Measurements from ENCODE around the gene SWAP70.
A peak's percentile ranks its signal among the peaks of the same experiment; 100 is the strongest.

The SWAP70 gene

GRCh38 chr11:9755561-9756185 is 91.8 kb downstream of the SWAP70 start:
- DNase-seq = no peak

DNA sequence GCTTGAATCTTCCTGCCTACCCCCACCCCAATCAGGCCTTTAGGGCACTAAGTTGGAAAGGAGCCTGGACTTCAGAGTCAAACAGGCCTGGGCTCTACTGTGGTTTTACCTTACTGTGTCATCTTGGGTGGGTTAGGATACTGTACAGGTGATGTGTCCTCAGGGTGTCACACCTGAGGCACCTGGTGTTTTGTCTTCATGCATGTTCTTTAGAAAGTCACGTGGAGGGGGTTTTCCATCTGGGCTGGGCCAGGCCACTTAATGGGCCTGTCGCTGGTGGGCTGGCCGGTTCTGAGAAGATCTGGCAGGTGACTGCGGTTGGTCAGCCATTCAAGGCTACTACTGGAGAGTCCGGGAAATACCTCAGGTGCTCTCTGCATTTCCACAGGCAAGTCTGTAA is 92.6 kb downstream of the SWAP70 start:
- no peak for DNase-seq

- DNase-seq = no peak
These were observed 93.0 kb downstream of the SWAP70 start for GRCh38 chr11:9756878-9757277.

GRCh38 chr11:9757809-9758636 is 94.1 kb downstream of the SWAP70 start:
- peak; percentile 77 to 91 (median 89) for DNase-seq

DNA sequence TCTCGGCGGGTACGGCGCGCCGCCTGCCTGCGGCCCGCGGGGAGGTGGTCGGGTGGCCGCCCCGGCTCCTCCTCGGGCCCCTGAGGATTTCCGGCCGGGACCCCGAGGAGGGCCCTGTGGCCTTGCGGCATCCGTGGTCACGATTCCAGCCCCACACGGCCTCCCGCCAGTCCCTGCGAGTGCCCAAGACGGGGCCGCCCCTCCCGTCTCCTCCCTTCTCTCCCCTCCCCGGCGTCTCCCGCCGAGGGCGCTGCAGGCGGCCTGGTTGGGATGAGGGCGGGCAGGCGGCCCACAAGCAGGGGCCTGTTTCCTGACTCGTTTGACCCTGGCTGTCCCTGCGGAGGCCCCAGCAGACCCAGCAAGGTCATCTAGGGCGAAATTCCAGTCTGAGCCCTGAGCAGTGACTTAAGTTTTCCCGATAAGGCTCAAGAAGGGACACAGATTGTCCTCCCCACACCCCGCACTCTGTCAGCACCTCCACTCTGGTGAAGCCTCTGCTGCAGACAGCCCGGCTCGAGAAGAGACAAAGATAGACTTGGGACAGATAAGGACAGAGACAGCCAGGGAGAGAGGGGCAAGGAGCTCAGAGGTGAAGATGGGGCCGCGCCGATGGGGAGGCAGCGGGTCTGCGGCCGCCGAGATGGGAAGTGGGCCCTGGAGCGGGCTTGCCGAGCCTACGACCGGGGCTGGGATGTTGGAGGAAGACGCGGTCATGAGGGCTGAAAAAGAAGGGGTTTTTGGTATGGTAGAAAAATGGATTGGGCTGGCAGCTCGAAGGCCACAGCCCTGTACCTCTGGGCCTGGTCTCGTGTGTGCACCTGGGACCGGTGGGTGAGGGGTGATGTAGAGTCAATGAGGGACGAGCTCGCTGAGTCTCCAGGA is 95.0 kb downstream of the SWAP70 start:
- peak in 4 of 6 experiments; percentile 23 to 51 (median 45) for DNase-seq

- DNase-seq = peak in 2 of 6 experiments; percentile 17 to 43
These were observed 95.8 kb downstream of the SWAP70 start for GRCh38 chr11:9759519-9760192.

DNA sequence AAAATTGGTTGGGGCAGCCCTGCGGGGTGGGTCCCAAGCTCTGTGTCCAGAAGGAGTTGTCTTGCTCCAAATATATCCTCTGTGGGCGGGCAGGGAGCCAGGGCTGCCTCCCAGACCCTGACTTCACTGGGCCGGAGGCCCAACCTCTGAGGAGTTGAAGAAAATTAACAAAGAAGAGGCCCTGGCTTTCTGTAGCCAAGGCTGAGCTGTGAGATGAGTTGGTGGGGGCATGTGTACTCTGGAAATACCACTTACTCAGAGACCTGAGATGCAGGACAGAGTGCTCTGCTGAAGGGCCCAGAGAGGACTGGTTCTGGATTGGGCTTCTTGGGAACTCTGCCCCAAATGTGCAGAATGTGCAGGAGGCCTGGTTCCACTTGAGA is 96.3 kb downstream of the SWAP70 start:
- DNase-seq = no peak

DNA sequence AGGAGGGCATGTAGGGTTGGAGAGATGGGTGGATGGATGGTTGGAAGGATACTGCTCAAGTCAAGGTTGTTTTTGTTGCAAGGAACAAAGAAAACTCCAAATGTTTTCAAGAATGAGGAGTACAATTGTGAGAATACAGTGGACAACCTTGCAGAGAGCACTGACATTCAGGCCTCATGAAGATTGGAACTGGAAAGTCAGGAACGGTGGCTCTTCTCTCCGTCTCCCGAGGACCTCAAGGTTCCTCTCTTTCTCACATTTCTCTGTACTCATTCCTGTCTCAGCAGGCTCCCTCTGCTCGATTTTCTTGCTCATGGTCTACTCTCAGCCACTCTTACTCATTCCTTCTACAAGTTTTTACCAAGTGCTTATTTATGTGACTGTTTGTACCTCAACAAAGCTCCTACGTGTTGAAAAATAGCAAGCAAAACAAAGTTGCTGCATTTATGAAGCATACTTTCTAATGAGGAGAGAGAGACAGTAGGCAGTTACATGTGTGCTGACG is 97.6 kb downstream of the SWAP70 start:
- no peak for DNase-seq

DNA sequence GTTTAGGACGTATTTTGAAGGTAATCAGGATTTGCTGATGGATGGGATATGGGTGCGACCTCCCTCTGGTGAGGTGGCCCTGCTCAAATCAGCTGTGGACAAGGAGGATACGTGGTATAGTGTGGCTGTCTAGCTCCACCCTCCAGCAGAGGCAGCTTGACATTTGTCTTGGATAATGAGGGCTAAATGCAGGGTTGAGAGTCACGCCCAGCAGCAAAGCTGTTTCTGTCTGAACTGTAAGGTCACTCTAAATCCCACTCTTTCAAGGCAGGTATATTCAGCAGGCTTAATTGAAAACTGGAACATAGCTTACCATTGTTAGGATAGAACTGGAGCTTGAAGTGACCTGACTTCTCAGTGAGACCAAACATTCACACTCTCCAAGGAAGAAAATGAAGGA is 98.7 kb downstream of the SWAP70 start:
- DNase-seq = no peak

- DNase-seq = no peak
These were observed 99.4 kb downstream of the SWAP70 start for GRCh38 chr11:9763301-9763700.

DNA sequence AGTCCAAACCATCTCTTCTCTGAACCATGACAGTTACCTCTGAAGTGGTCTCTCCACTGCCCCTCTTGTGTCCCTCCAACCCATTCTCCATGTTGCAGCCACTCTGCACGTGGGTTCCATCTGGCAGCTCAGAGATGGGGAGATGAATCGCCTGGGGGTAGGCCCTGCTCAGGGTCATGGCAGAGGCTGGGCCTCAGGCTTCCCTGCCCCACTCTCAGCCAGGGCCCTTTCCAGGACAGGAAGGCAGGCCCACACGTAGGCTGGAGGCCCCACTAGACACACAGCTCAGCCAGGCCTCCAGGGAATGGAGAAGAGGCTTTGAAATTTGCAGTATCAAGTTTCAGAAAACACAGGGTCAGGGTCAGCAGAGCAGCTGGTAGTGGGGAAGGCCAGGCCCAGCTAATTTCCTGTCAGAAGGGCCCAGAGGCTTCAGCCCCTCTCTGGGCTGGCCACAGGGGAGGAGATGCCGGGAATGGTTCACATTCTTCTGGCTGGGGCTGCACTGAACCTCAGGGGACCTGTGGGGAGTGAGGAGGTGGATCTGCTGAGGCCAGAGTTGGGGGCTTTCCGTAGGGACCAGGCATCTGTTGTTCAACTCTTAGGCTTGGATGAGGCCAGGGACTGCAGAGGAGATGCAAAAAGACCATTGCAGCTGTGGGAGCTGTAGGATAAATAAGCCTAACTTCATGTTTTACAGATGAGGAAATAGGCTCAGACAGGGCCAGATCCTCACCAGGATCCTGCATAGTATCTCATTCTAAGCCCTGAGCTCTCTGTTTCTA is 101.6 kb downstream of the SWAP70 start:
- DNase-seq = no peak

DNA sequence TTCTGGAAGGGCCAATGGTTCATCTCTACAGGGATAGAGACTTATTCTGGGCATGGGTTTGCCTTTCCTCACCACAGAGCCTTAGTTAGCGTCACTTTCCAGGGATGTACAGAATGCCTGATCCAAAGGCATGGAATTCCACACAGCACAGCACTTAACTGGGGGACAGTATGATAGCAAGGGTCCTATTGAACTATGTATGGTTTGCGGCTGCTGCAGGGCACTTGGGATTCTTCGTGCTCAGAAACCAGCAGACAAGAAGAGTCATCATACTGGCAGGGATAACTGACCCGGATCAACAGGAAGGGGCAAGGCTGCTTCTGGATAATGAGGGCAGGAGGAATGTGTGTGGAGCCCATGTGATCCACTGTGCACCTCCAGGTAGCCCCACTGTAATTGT is 105.7 kb downstream of the SWAP70 start:
- no peak for DNase-seq

GRCh38 chr11:9771071-9771511 is 107.2 kb downstream of the SWAP70 start:
- DNase-seq = no peak

- DNase-seq = no peak
These were observed 108.3 kb downstream of the SWAP70 start for GRCh38 chr11:9772218-9772617.

- no peak for DNase-seq
These were observed 109.6 kb downstream of the SWAP70 start for GRCh38 chr11:9773524-9773923.

- DNase-seq = no peak
These were observed 110.2 kb downstream of the SWAP70 start for GRCh38 chr11:9774109-9774508.

DNA sequence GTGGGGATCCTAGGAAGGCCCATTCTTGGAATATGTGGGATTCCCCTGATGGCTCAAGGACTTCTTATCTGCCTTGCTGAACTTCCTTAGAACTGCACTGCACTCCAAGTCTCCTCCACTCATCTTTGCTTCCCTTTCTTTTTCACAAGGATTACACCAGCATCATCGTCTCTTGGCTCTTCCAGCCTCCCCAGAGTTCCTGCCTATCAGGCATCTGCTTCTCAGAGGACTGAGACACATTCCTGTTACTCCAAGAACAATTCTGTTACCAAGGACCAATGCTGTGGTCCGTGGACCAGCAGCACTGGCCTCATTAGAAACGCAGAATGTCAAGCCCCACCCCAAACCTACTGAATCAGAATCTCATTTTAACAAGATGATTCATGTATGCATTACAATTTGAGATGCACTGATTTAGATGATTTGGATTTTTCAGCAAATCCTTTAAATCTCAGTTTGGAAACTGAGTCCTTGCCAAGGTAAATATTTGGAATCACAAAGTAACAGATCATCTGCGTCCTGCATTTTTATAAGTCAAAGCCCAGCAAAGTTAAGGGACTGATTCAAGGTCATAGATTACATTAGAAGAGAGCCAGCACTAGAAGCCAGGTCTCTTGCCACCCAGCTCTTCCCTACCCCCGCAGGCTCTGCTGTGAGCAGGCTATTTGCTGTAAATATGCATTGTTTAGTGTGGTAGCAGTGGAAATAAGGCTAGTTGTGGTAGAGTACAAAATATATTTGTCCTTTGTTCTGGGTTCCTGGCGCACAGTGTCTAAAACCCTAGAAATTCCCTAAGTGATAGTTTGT is 110.9 kb downstream of the SWAP70 start:
- no peak for DNase-seq

- DNase-seq = no peak
These were observed 111.5 kb downstream of the SWAP70 start for GRCh38 chr11:9775398-9775779.

DNA sequence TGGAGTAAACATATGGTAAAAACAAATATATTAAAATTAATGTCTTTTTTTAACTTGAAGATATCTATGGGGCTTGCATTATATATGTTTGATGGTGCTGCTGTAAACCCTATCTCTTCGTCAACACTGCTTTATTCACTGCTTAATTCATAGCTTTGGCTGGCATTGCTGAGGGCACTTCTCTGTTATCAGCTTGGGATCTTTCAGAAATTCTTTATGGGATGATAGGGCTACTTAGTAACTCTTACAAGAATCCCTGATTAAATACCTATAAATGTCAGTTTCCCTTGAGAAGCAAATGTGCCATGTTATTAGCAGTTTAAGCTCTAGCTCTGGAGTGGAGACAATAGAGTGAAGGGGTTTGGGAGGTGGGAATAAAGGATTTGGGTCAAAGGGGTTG is 112.3 kb downstream of the SWAP70 start:
- DNase-seq = no peak

- no peak for DNase-seq
These were observed 113.2 kb downstream of the SWAP70 start for GRCh38 chr11:9777066-9777465.

DNA sequence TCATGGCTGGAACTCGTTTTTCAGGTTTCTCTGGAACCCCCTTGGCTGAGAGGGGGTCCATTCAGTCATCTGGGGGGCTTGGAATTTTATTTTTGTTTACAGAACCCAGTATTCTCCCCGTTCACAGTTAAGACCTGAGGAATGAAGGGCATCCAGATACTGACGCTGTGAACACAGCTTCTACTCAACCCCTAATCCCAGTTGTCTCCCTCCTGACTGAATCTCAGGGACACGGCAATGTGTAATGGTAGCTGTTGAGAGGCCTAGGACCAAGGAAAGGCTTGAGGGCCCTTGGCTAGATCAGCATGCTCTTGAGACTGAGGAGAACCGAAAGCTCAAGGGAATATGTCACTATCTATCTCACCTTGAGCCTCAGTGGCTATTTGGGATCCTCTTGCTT is 113.6 kb downstream of the SWAP70 start:
- no peak for DNase-seq
